GM12878 (cell line): ENCODE measurements around the gene CIRBP.

Experiments
- BHLHE40 ChIP-seq, 2 experiments: fragments of 450-650 bp in 1 of 2; IDR thresholded peaks; 2 replicates each; pipeline ENCODE4 v1.6.1; 2011 to 2017; ENCODE audit warnings: low read depth in 2 of 2, borderline replicate concordance in 1 of 2, improper control_type of control experiment in 1 of 2, low read length in 1 of 2, mild to moderate bottlenecking in 1 of 2
- CHD4 ChIP-seq: fragments of 200-600 bp; sonication (generic); IDR thresholded peaks from 2 replicates; pipeline ENCODE4 v1.6.1; 2016; ENCODE audit warnings: mild to moderate bottlenecking
- LARP7 ChIP-seq: fragments of 450-650 bp; IDR thresholded peaks from 2 replicates; pipeline ENCODE4 v1.6.1; 2017; ENCODE audit warnings: mild to moderate bottlenecking
- MAX ChIP-seq: IDR thresholded peaks from 2 replicates; pipeline ENCODE4 v1.6.1; 2012; ENCODE audit warnings: low read depth, low read length, improper control_type of control experiment
- POLR2A ChIP-seq: IDR thresholded peaks from 2 replicates; pipeline ENCODE4 v1.6.1; 2011; ENCODE audit warnings: low read depth, mild to moderate bottlenecking, low read length
- POLR2AphosphoS5 ChIP-seq: IDR thresholded peaks from 2 replicates; pipeline ENCODE4 v1.6.1; 2011; ENCODE audit warnings: mild to moderate bottlenecking, low read length, inconsistent platforms
- RCOR1 ChIP-seq: conservative IDR thresholded peaks from 2 replicates; pipeline ENCODE4 v1.6.1; 2012; ENCODE audit warnings: low read depth, low read length, improper control_type of control experiment
- SIN3A ChIP-seq: IDR thresholded peaks from 2 replicates; pipeline ENCODE4 v1.6.1; 2012; ENCODE audit warnings: low read depth, low read length, improper control_type of control experiment
- SP1 ChIP-seq: IDR thresholded peaks from one replicate; pipeline ENCODE4 v1.6.1; 2011; ENCODE audit warnings: low read depth, low read length
- ZNF24 ChIP-seq: fragments of 450-650 bp; IDR thresholded peaks from 2 replicates; pipeline ENCODE4 v1.6.1; 2017; ENCODE audit warnings: antibody characterized with exemption, mild to moderate bottlenecking

DNA sequence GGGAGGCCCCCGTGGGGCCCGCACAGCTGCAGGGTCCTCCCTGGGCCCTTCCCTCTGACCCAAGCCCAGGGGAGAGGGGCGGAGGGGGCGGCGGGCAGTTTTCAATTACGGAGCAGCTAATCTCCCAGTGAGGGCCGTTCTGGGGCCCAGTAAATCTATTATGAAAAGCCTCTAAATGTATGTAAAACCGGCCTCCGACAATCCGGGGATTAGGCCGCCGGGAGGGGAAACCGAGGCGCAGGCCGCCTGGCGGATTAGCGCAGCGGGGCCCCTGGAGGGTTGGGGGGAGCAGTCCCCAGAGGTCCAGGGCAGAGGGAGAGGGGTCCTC, 41.7 kb downstream of the CIRBP start:
- TF ChIP-seq RCOR1 = no peak
- no peak for TF ChIP-seq ZNF24
- TF ChIP-seq CHD4 = no peak
- TF ChIP-seq POLR2A = no peak
- no peak for TF ChIP-seq MAX
- TF ChIP-seq BHLHE40 (IDR thresholded peaks at IDR 0.05; ENCODE audit: borderline replicate concordance in 1 of 2, low read depth in 2 of 2, low read length in 1 of 2) = no peak
- TF ChIP-seq SP1 = no peak
- no peak for TF ChIP-seq POLR2AphosphoS5
- TF ChIP-seq LARP7 = no peak
- no peak for TF ChIP-seq SIN3A
